AG10803 (cell line): Measurements from ENCODE around the gene SPC24.
A peak's percentile ranks its signal among the peaks of the same experiment; 100 is the strongest.
"Not testable (repeated sequence)": the region's sequence is repeated elsewhere in the genome, so short reads cannot be mapped to it uniquely, and the experiment has no call there.

Source experiments
- DNase-seq: peaks from one replicate; pipeline ENCODE4 v3.0.0; 2010; ENCODE audit warnings: low read depth
- H3K4me3 ChIP-seq: 2 replicates; pipeline ENCODE4 v1.5.1; 2011; ENCODE audit warnings: mild to moderate bottlenecking, low read length, control low read depth
- CTCF ChIP-seq: conservative IDR thresholded peaks from 2 replicates; pipeline ENCODE4 v1.5.1; 2011; ENCODE audit warnings: mild to moderate bottlenecking, low read length, control low read depth, inconsistent platforms

Gene SPC24

GRCh38 chr19:11164879-11165406 is 9.4 kb upstream of the SPC24 start:
- DNase-seq: peak; percentile 97
- peak overlapping the region; percentile 45 for H3K4me3 ChIP-seq
- TF ChIP-seq CTCF: no peak

- H3K4me3 ChIP-seq: peak overlapping the region; percentile 45
- TF ChIP-seq CTCF: no peak
- peak; percentile 56 for DNase-seq
These were observed 8.7 kb upstream of the SPC24 start for GRCh38 chr19:11164296-11164695.

- not testable (repeated sequence) for H3K4me3 ChIP-seq, DNase-seq
These were observed 4.8 kb upstream of the SPC24 start for GRCh38 chr19:11160440-11160768.

GRCh38 chr19:11159598-11160439 is 4.2 kb upstream of the SPC24 start:
- no peak; the same call in 1 of the 2 replicates for TF ChIP-seq CTCF
- no peak overlapping the region for H3K4me3 ChIP-seq
- DNase-seq: no peak

- H3K4me3 ChIP-seq: peak overlapping the region; percentile 81
- no peak for DNase-seq
- TF ChIP-seq CTCF: no peak
These were observed 917 bp downstream of the SPC24 start for GRCh38 chr19:11154683-11155047.

GRCh38 chr19:11152318-11153062 is 3.1 kb downstream of the SPC24 start:
- DNase-seq: peak; percentile 87
- no peak for TF ChIP-seq CTCF
- H3K4me3 ChIP-seq: no peak overlapping the region

GRCh38 chr19:11151181-11151580 is 4.4 kb downstream of the SPC24 start:
- no peak for TF ChIP-seq CTCF
- H3K4me3 ChIP-seq: no peak overlapping the region
- DNase-seq: peak; percentile 39
